CD14-positive monocyte (primary cell): ENCODE data around the gene RGL1. TPM values are rescaled to one million over a fixed set of nuclear protein-coding genes. Genes with fewer than 3 reads are reported as not detected.

Source experiments
- DNase-seq, 3 donors: peaks; one replicate each; pipeline ENCODE4 v3.0.0-alpha.2; 2011 to 2022
- H2AFZ ChIP-seq: 2 replicates; pipeline ENCODE4 v1.6.0; 2012; ENCODE audit warnings: mild to moderate bottlenecking, low read depth, low read length, inconsistent platforms; ENCODE audit not compliant: insufficient read depth, poor library complexity, severe bottlenecking
- H3K27ac ChIP-seq, 2 donors: 1 replicate in 1 of 2; 2 replicates in 1 of 2; pipeline ENCODE4 v1.5.1; 2012 to 2013; ENCODE audit warnings: low read length in 2 of 2, control low read depth in 1 of 2, inconsistent platforms in 1 of 2, low read depth in 1 of 2, mild to moderate bottlenecking in 1 of 2
- H3K27me3 ChIP-seq, 2 donors: one replicate each; pipeline versions ENCODE4 v1.6.0 to v1.6.1; 2011 to 2013; ENCODE audit warnings: low read length in 2 of 2; ENCODE audit not compliant: control insufficient read depth in 2 of 2, insufficient read depth in 2 of 2
- H3K36me3 ChIP-seq, 2 donors: replicated peaks in 1 of 2; 1 replicate in 1 of 2; 2 replicates in 1 of 2; pipeline versions ENCODE4 v1.5.1 to v1.6.1; 2012 to 2013; ENCODE audit warnings: low read length in 2 of 2, control low read depth in 1 of 2, inconsistent platforms in 1 of 2, mild to moderate bottlenecking in 1 of 2; ENCODE audit not compliant: insufficient read depth in 2 of 2, control insufficient read depth in 1 of 2
- H3K4me1 ChIP-seq, 2 donors: 1 replicate in 1 of 2; 2 replicates in 1 of 2; pipeline versions ENCODE4 v1.5.1 to v1.6.1; 2012 to 2013; ENCODE audit warnings: low read length in 2 of 2, control low read depth in 1 of 2, inconsistent platforms in 1 of 2, mild to moderate bottlenecking in 1 of 2, moderate library complexity in 1 of 2; ENCODE audit not compliant: insufficient read depth in 2 of 2, control insufficient read depth in 1 of 2
- H3K4me2 ChIP-seq: replicated peaks from 2 replicates; pipeline ENCODE3; 2012; ENCODE audit warnings: low read length, moderate library complexity, mild to moderate bottlenecking; ENCODE audit not compliant: poor library complexity, severe bottlenecking; ENCODE audit errors: extremely low read depth
- H3K4me3 ChIP-seq, 3 experiments: fragments of 200-600 bp in 1 of 3; sonication (generic) in 1 of 3; replicated peaks in 1 of 3; 1 replicate in 2 of 3; 2 replicates in 1 of 3; pipeline ENCODE4 v1.5.1; 2011 to 2013; ENCODE audit warnings: low read length in 3 of 3, mild to moderate bottlenecking in 3 of 3, control low read depth in 2 of 3, low read depth in 2 of 3, inconsistent platforms in 1 of 3, moderate library complexity in 1 of 3
- H3K79me2 ChIP-seq: 2 replicates; pipeline ENCODE4 v1.6.0; 2012; ENCODE audit warnings: mild to moderate bottlenecking, control low read depth, inconsistent platforms, low read length, moderate library complexity; ENCODE audit not compliant: insufficient read depth
- H3K9ac ChIP-seq: 2 replicates; pipeline ENCODE4 v1.6.0; 2017; ENCODE audit warnings: low read length, mild to moderate bottlenecking; ENCODE audit not compliant: insufficient read depth, poor library complexity, severe bottlenecking
- H3K9me3 ChIP-seq, 2 donors: replicated peaks in 1 of 2; 1 replicate in 1 of 2; 2 replicates in 1 of 2; pipeline versions ENCODE4 v1.5.1 to v1.6.1; 2012 to 2013; ENCODE audit warnings: low read length in 2 of 2, control low read depth in 1 of 2; ENCODE audit not compliant: control insufficient read depth in 1 of 2, insufficient read depth in 1 of 2
- H4K20me1 ChIP-seq: 2 replicates; pipeline ENCODE4 v1.6.0; 2012; ENCODE audit warnings: mild to moderate bottlenecking, low read length, control low read depth, moderate library complexity; ENCODE audit not compliant: insufficient read depth
- H3K27ac Mint-ChIP-seq, 7 donors: one replicate each; pipeline ENCODE4 v1.8.0; 2020; ENCODE audit warnings: mild to moderate bottlenecking in 7 of 7, mixed read lengths in 7 of 7, moderate library complexity in 6 of 7, inconsistent platforms in 2 of 7
- H3K27me3 Mint-ChIP-seq, 3 donors: one replicate each; pipeline ENCODE4 v1.8.0; 2021 to 2022; ENCODE audit warnings: low read depth in 3 of 3, mild to moderate bottlenecking in 3 of 3, mixed read lengths in 3 of 3, moderate library complexity in 3 of 3, inconsistent platforms in 1 of 3
- H3K36me3 Mint-ChIP-seq, 2 donors: one replicate each; pipeline ENCODE4 v1.8.0; 2020; ENCODE audit warnings: mixed read lengths in 2 of 2, inconsistent platforms in 1 of 2, mild to moderate bottlenecking in 1 of 2
- H3K4me1 Mint-ChIP-seq: one replicate; pipeline ENCODE4 v1.8.0; 2020; ENCODE audit warnings: mild to moderate bottlenecking, mixed read lengths
- H3K4me3 Mint-ChIP-seq, 2 donors: one replicate each; pipeline ENCODE4 v1.8.0; 2020; ENCODE audit warnings: mild to moderate bottlenecking in 2 of 2, mixed read lengths in 2 of 2, moderate library complexity in 1 of 2
- H3K9me3 Mint-ChIP-seq, 7 donors: one replicate each; pipeline ENCODE4 v1.8.0; 2020 to 2022; ENCODE audit warnings: mixed read lengths in 7 of 7, mild to moderate bottlenecking in 6 of 7, moderate library complexity in 6 of 7, inconsistent platforms in 2 of 7
- CTCF ChIP-seq: fragments of 200-600 bp; IDR thresholded peaks from one replicate; pipeline ENCODE4 v1.8.0; 2022; ENCODE audit warnings: antibody characterized with exemption, mild to moderate bottlenecking
- WGBS: methylation state at CpG from one replicate; pipeline ENCODE4 v1.1.5; 2013; ENCODE audit warnings: missing lambda C conversion rate; ENCODE audit not compliant: insufficient coverage; 5-methylcytosine and 5-hydroxymethylcytosine counted together
- intact Hi-C, 2 donors: fragments of 100-400 bp; cut with micrococcal nuclease; formaldehyde crosslinking; loops; one replicate each; pipeline versions ENCODE4 v1.15.0 to v1.15.1; 2023
- polyA plus RNA-seq, 3 donors: library from polyadenylated mRNA; depleted of rRNA in 1 of 3; unstranded in 2 of 3; stranded (reverse) in 1 of 3; fragments of 300-500 nt in 2 of 3; fragments of >200 nt in 1 of 3; fragmentation: Illumina TruSeq in 2 of 3; gene quantifications; 1 replicate in 2 of 3; 2 replicates in 1 of 3; pipeline ENCODE4 v1.2.3, GENCODE V29; 2012 to 2021

Gene RGL1
- polyA plus RNA-seq, 3 donors, result 1.2 to 3.3 (median 2.0) TPM

- WGBS, result 94% methylated on average over 2 of the region's 3 CpGs
- Histone ChIP-seq H3K27me3 (no peaks in the 10 kb centered on the region), H4K20me1 (no peaks in the 10 kb centered on the region), H3K79me2 (no peaks in the 10 kb centered on the region), H3K27ac (no peak overlapping the region), H3K4me2 (no peak overlapping the region), H3K9ac (no peak overlapping the region), H3K9me3 (no peaks in the 10 kb centered on the region), H2AFZ (no peak overlapping the region), H3K36me3 (no peaks in the 10 kb centered on the region), H3K4me1 (no peaks in the 10 kb centered on the region), H3K4me3 (no peak overlapping the region)
- peaks cover 0 to 2% (median 1%) of the 10 kb centered on the region in 3 donors for H3K27me3 Mint-ChIP-seq
- no peak overlapping the region for H3K4me3 Mint-ChIP-seq
- TF ChIP-seq CTCF, result no peak
- no peaks in the 10 kb centered on the region for H3K4me1 Mint-ChIP-seq
- DNase-seq, result no peak
- no peaks in the 10 kb centered on the region for H3K9me3 Mint-ChIP-seq
- intact Hi-C loops, result no loop called here
- H3K36me3 Mint-ChIP-seq, result no peaks in the 10 kb centered on the region
- no peak overlapping the region for H3K27ac Mint-ChIP-seq
Observed at GRCh38 chr1:183834568-183834967, 29.6 kb downstream of the RGL1 start.

DNA sequence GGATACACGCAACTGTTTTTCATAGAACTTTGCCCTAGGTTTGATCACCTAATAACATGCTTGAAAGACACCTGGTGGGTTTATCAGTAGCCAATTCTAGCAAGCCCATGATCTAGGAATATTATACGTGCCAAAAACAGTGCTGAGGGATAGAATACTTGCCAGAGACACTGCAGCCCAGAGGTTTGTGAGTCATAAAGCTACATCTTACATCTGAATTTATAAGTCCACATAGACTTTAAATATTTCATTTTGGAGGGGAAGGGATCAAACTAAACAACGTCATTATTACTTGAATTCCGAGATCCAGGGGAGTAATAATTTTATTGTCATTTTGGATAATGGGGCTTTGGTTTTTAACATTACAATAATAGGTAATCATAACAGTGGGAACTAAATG, 31.7 kb downstream of the RGL1 start:
- intact Hi-C loops, result no loop called here
- DNase-seq, result no peak
- Mint-ChIP-seq H3K4me1 (no peaks in the 10 kb centered on the region), H3K27me3 (peaks cover 0 to 2% (median 0%) of the 10 kb centered on the region in 3 donors), H3K36me3 (no peaks in the 10 kb centered on the region), H3K4me3 (no peak overlapping the region), H3K9me3 (no peaks in the 10 kb centered on the region), H3K27ac (no peak overlapping the region)
- 82% methylated on average over 1 of the region's 4 CpGs for WGBS
- H3K4me1 ChIP-seq, result no peaks in the 10 kb centered on the region
- H4K20me1 ChIP-seq, result no peaks in the 10 kb centered on the region
- H3K79me2 ChIP-seq, result no peaks in the 10 kb centered on the region
- H3K4me3 ChIP-seq, result no peak overlapping the region
- no peak overlapping the region for H3K4me2 ChIP-seq
- H3K9ac ChIP-seq, result no peak overlapping the region
- H2AFZ ChIP-seq, result no peak overlapping the region
- no peak for TF ChIP-seq CTCF
- H3K9me3 ChIP-seq, result no peaks in the 10 kb centered on the region
- H3K27me3 ChIP-seq, result no peaks in the 10 kb centered on the region
- no peaks in the 10 kb centered on the region for H3K36me3 ChIP-seq
- no peak overlapping the region for H3K27ac ChIP-seq
